C4-2B (cell line): ENCODE measurements around the gene AARS1.
A peak's percentile ranks its signal among the peaks of the same experiment; 100 is the strongest.
"Not testable (repeated sequence)": the region's sequence is repeated elsewhere in the genome, so short reads cannot be mapped to it uniquely, and the experiment has no call there.

Experiments
- H3K27ac ChIP-seq: fragments of 450-650 bp; 2 replicates; pipeline ENCODE4 v1.5.1; 2017
- CTCF ChIP-seq: fragments of 450-650 bp; conservative IDR thresholded peaks from 2 replicates; pipeline ENCODE4 v1.5.1; 2017; ENCODE audit warnings: mild to moderate bottlenecking
- ZFX ChIP-seq: fragments of 450-650 bp; IDR thresholded peaks from 2 replicates; pipeline ENCODE4 v1.6.1; 2017

The AARS1 gene

DNA sequence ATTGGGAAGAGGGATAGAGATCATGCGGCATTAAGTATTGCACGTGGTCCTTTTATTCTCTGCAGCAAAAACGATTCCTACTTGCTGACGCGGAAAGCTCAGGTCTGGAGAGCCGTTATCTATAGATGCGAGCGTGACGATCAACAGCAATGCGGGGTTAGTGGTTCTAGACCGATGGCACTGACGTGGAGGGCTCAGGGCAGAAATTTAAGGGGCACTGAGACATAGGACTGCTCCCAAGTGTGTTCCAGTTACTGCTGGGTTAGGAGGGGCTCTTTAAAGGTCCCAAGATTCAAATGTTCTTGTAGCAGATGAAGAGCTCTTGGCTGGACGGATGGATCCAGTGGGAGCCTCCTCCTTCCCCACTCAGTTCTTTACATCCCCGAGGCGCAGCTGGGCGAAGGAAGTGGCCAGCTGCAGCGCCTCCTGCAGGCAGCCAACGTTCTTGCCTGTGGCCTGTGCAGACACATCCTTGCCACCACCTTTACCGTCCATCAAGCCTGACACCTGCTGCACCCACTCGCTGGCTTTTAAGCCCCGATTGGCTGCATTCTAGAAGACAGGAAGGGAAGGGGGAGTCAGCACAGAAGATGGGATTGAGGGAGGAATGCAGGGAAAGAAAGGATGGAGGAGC is 36.8 kb downstream of the AARS1 start:
- H3K27ac ChIP-seq, result peak overlapping the region; percentile 91; the same call in 1 of the 2 replicates
- no peak for TF ChIP-seq ZFX
- peak; percentile 7; the same call in 1 of the 2 replicates for TF ChIP-seq CTCF

- peak within 1 kb of the TSS; percentile 91 for H3K27ac ChIP-seq
- TF ChIP-seq ZFX (peak; percentile 99), CTCF (peak; percentile 93)
Observed at GRCh38 chr16:70251629-70252354, 37.5 kb downstream of the AARS1 start, which contains the start of gene EXOSC6. Gene EXOSC6, minus strand, starts transcription at chr16:70251940. Its CDS starts 40 bp downstream, at chr16:70251900.

GRCh38 chr16:70250748-70251628 is 38.3 kb downstream of the AARS1 start:
- H3K27ac ChIP-seq, result peak overlapping the region; percentile 91
- peak; percentile 99 for TF ChIP-seq ZFX
- no peak for TF ChIP-seq CTCF

DNA sequence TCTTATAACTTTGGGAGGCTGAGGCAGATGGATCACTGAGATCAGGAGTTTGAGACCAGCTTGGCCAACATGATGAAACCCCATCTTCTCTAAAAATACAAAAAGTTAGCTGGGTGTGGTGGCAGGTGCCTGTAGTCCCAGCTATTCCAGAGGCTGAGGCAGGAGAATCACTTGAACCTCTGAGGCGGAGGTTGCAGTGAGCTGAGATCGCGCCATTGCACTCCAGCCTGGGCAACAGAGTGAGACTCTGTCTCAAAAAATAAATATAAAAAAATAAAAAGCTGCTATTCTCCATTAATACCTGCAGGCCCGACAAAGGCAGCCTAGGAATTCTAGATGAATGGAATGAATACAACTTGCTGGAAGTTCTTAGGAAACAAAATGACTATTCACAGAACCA is 39.6 kb downstream of the AARS1 start:
- H3K27ac ChIP-seq, result not testable (repeated sequence)

DNA sequence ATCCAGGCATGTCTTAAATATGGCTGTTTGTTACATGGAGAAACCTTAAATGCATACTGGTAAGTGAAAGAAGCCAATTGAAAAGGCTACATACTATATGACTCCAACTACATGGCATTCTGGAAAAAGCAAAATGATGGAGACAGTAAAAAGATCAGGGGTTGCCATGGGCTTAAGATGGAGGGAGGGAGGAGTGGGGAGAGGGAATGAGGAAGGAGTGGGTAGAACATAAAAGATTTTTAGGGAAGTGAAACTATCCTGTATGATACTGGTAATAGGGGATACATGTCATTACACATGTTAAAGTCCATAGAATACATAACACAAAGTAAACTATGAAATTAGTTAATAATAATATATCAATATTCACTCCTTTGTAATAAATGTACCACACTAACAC is 50.5 kb downstream of the AARS1 start:
- not testable (repeated sequence) for H3K27ac ChIP-seq

DNA sequence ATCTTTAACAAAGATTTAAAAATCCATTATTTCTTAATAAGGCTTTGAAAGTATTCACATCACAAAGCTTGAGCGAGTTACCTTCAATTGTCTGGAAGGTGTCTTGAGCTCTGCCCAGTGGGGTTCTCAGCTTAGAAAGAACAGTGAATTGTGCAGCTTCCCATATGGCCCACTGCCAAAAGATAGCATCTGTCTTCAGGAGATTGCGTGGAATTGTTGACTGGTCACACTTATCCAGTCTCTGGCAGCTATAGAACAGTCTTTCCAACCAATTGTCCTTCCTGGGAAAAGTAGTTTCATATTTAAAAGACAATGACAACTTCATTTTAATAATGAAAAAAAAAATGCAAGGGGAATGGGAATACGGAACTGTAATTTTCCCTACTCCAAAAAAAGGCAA is 57.5 kb downstream of the AARS1 start:
- not testable (repeated sequence) for H3K27ac ChIP-seq

DNA sequence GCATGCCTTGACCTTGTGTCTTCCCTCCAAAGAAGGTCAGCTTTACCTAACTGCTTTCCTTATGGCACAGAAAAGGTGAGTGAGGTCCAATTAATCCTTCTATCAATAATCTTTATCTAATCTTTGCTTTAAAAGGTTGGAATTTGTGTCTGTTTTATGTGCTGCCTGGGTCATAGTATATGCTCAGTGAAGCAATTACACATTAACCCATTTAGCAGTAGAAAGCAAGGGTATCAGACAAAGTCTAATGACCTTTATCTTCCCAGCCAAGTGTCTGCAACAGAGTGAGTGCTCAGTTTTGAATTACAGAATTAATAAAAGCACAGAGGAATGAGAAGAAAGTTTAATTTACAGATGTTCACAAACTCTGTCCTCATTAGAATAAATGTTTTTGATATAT is 63.3 kb downstream of the AARS1 start:
- not testable (repeated sequence) for H3K27ac ChIP-seq

GRCh38 chr16:70225430-70225829 is 63.9 kb downstream of the AARS1 start:
- not testable (repeated sequence) for H3K27ac ChIP-seq

DNA sequence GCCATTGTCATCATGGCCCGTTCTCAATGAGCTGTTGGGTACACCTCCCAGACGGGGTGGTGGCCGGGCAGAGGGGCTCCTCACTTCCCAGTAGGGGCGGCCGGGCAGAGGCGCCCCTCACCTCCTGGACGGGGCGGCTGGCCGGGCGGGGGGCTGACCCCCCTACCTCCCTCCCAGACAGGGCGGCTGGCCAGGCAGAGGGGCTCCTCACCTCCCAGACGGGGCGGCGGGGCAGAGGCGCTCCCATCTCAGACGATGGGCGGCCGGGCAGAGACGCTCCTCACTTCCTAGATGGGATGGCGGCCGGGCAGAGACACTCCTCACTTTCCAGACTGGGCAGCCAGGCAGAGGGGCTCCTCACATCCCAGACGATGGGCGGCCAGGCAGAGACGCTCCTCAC is 64.7 kb downstream of the AARS1 start:
- not testable (repeated sequence) for H3K27ac ChIP-seq

DNA sequence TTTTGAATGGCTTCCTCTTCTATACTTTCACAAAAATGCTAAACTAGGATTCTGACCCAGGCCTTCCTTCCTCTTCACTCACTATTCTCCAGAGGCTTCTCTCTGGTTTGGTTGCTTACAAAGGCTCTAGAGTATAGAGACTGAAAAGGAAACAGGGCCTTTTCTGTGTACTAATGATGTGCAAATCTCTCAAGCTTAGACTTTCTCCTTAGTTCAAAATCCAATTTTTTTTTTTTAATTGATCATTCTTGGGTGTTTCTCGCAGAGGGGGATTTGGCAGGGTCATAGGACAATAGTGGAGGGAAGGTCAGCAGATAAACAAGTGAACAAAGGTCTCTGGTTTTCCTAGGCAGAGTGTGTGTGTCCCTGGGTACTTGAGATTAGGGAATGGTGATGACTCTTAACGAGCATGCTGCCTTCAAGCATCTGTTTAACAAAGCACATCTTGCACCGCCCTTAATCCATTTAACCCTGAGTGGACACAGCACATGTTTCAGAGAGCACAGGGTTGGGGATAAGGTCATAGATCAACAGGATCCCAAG is 65.3 kb downstream of the AARS1 start:
- not testable (repeated sequence) for H3K27ac ChIP-seq

GRCh38 chr16:70223216-70223615 is 66.1 kb downstream of the AARS1 start:
- peak overlapping the region; percentile 31; the same call in 1 of the 2 replicates for H3K27ac ChIP-seq

DNA sequence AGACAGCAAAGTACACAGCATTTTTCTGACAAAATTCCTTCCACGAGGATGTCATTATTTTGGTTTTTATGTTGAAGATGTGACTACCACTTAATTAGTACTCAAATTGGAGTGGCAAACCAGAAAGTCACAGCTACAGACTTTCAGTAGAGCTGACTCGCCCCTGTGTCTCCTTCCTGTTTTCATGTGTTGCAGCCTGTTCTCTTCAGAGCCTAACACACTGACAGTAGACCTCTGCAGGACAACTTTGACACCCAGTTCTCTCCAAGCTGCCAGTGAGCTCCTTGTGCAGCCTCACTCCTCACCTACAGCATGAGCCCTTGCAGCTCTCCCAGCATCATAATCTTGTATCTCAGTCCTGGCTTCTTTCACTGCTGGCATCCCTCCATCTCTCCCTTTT is 66.7 kb downstream of the AARS1 start:
- peak overlapping the region; percentile 31; the same call in 1 of the 2 replicates for H3K27ac ChIP-seq

GRCh38 chr16:70218586-70218985 is 70.7 kb downstream of the AARS1 start:
- not testable (repeated sequence) for H3K27ac ChIP-seq

GRCh38 chr16:70206382-70206781 is 82.9 kb downstream of the AARS1 start:
- H3K27ac ChIP-seq, result not testable (repeated sequence)

GRCh38 chr16:70204668-70205405 is 84.5 kb downstream of the AARS1 start:
- H3K27ac ChIP-seq, result not testable (repeated sequence)

DNA sequence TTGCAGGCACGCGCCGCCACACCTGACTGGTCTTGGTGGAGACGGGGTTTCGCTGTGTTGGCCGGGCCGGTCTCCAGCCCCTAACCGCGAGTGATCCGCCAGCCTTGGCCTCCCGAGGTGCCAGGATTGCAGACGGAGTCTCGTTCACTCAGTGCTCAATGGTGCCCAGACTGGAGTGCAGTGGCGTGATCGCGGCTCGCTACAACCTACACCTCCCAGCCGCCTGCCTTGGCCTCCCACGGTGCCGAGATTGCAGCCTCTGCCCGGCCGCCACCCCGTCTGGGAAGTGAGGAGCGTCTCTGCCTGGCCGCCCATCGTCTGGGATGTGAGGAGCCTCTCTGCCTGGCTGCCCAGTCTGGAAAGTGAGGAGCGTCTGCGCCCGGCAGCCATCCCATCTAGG is 85.3 kb downstream of the AARS1 start:
- not testable (repeated sequence) for H3K27ac ChIP-seq
